Measurements from ENCODE around the gene TBATA.

DNA sequence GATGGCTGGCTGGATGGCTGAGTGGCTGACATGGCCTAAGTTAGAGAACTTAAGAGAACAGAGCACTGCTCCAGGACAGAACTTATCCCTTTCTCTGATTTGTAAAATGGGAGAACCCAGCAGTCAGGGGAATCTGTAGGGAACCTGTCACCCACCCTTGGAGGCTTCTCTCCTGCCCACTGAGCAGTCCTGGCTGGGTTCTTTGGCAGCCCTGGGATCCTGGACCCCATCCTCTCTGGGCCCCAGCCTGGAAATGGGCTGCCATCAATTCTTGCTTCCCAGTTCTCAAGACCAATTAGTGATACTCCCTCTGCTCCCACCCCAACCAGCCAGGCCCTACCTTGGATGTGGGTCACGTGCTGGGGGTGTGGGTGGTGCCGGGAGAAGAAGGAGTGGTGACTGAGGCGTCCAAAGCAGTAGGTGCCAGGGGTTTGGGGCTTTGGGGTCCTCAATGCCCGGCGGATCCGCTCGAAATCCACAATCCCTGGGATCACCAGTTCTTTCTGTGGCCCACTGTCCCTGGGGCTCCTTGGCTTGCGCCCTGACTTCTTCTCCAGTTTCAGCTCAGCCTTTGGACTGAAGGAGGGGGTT lies 3.6 kb downstream of the TBATA start:
- TF ChIP-seq POLR2AphosphoS5 (IDR thresholded peaks at IDR 0.05; ENCODE audit: borderline replicate concordance, low read depth, low read length) = no peak
- TF ChIP-seq FOXP2 (optimal IDR thresholded peaks at IDR 0.05; ENCODE audit: control extremely low read depth, extremely low read length, insufficient read depth) = no peak
